Measurements from ENCODE around the gene TMEM62.
"Not testable (repeated sequence)": the region's sequence is repeated elsewhere in the genome, so short reads cannot be mapped to it uniquely, and the experiment has no call there.

TMEM62 gene

GRCh38 chr15:43125100-43125661, 8.2 kb upstream of the TMEM62 start:
- no peak for DNase-seq

- no peak for DNase-seq
Observed at GRCh38 chr15:43126356-43126755, 7.0 kb upstream of the TMEM62 start.

GRCh38 chr15:43127752-43128151, 5.6 kb upstream of the TMEM62 start:
- no peak for DNase-seq

GRCh38 chr15:43128174-43128979, 5.0 kb upstream of the TMEM62 start:
- not testable (repeated sequence) for DNase-seq

- DNase-seq, result no peak
Observed at GRCh38 chr15:43128980-43129335, 4.4 kb upstream of the TMEM62 start.

GRCh38 chr15:43132830-43133429, 456 bp upstream of the TMEM62 start:
- DNase-seq, result no peak

GRCh38 chr15:43134157-43134635, 810 bp downstream of the TMEM62 start:
- no peak for DNase-seq

GRCh38 chr15:43135351-43135750, 2.0 kb downstream of the TMEM62 start:
- DNase-seq, result peak; percentile 4

GRCh38 chr15:43143203-43143941, 10.0 kb downstream of the TMEM62 start:
- DNase-seq, result no peak

- no peak for DNase-seq
Observed at GRCh38 chr15:43144512-43144911, 11.1 kb downstream of the TMEM62 start.

GRCh38 chr15:43146184-43146583, 12.8 kb downstream of the TMEM62 start:
- DNase-seq, result no peak

- DNase-seq, result no peak
Observed at GRCh38 chr15:43150191-43150929, 17.0 kb downstream of the TMEM62 start.

GRCh38 chr15:43151688-43152087, 18.3 kb downstream of the TMEM62 start:
- DNase-seq, result no peak

GRCh38 chr15:43153269-43153668, 19.9 kb downstream of the TMEM62 start:
- no peak for DNase-seq

- no peak for DNase-seq
Observed at GRCh38 chr15:43165801-43166325, 32.5 kb downstream of the TMEM62 start.

- DNase-seq, result not testable (repeated sequence)
Observed at GRCh38 chr15:43167261-43167660, 33.9 kb downstream of the TMEM62 start.

GRCh38 chr15:43168192-43169107, 35.1 kb downstream of the TMEM62 start:
- DNase-seq, result no peak

GRCh38 chr15:43169888-43170287, 36.5 kb downstream of the TMEM62 start:
- no peak for DNase-seq

- not testable (repeated sequence) for DNase-seq
Observed at GRCh38 chr15:43175656-43176309, 42.4 kb downstream of the TMEM62 start.

GRCh38 chr15:43177147-43177546, 43.8 kb downstream of the TMEM62 start:
- DNase-seq, result not testable (repeated sequence)

- DNase-seq, result no peak
Observed at GRCh38 chr15:43183270-43183669, 49.9 kb downstream of the TMEM62 start.
